HG03066 (cell line): ENCODE results near the gene RGS12.

Source experiments
- ATAC-seq: cut with Tn5 transposase; IDR thresholded peaks from one replicate; pipeline ENCODE4 v1.9.1; 2021; ENCODE audit warnings: low read depth; ENCODE audit not compliant: unreplicated experiment

Gene RGS12

DNA sequence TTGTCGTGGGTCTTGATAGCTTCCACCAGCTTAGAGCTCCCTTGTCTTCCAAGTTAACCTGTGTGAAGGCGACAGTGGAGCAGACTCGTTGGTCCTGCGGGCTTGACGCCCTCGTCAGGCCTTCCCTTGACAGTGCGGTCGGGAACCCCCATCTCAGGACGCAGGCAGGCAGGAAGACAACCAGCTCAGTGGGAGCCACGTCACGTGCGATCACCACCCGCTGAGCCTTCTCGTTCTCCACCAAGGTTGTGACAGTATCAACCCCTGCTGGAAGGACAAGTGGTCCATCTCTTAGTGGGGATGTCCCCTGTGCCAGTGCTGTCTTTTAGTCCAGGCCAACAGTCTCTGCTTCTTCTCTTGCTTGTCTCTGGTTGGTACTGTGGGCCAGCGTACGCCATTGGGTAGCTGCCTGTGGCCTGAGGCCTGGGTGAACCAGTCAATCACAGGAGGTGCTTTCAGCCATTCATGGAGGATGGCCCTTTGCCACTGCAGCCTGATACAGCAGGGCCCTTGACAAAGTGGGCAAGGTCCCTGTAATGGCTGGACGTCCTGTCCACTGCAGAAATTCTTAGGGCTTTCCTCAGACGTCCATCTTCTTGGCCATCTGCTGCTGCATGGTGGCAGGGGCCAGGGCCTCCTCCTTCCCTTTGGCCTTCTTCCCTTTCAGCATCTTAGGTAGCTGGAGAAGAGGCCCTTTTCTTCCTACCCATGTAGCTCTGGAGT is 31.4 kb downstream of the RGS12 start:
- no peak for ATAC-seq

DNA sequence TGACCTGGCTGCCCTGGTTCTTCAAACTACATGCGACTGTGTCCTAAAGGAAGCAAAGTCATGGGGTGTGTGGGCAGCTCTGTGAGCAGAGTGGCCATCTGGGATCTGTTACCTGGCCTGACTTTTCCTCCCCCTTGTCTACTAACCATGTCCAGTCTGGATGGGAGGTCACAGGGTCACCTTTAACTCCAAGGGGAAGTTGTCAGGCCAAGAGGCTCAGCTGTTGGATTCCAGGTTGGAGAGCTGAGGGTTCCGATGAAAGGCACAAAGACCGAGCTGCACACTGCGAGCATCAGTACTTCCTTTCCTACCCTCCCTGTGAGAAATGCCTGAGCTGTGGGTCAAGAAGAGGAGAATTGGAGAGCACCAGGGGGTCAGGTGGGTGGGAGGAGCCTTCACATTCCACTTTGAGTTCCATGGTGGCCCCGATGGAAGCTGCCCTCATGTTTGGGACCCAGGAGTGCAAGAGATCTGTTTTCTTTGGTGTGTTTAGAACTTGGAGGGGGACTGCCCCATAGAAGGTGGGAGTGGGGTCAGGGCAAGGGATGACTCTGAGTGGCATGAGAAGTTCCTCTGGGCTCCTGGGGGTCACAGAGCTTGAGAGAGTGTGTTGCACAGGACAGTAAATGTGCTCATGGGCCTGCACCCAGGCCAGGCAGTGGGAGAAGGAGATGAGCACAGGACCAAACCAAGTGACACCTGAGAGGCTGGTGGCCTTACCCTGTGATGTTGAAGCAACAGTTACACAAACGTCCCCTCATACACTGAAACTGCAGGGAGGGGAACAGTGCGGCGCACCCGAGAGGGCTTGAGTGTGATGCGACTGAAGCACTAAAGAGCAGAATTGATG is 36.2 kb downstream of the RGS12 start:
- ATAC-seq = no peak

DNA sequence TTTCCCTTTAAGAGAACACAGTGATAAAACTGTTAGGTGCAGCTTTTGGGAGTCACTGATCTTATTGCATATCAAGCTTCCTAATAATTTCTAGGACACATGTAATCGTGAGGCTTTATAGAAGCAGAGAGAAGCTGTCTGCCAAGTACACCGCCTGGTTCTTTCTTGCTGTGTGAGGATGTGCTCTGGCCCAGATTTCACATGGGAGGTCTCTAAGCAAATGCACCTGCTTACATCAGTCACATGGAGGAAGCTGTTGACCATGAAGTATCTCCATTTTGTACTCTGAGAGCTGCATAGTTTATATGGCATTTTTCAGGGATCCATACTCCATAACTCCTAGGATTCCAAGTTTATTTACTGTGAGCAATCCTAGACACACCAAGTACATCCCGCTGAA is 37.1 kb downstream of the RGS12 start:
- no peak for ATAC-seq

DNA sequence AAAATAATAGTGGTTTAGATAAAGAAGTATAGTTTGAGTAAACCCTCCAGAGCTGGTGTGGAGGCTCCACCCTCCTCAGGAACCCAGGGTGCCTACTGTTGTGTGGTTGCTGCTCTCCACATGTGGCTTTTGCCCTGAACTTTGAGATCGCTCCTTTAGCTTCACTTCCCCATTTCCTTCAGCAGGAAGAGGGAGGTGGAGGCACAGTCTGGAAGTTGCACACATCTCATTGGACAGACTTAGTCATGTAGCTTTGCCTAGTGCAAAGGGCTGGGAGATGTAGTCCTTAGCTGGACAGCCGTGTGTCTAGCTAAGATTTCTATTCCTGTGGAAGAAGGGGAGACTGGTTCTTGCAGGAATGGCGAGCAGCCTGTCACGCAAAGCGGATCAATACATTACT is 37.9 kb downstream of the RGS12 start:
- no peak for ATAC-seq

GRCh38 chr4:3331511-3332394 is 38.9 kb downstream of the RGS12 start:
- ATAC-seq = no peak

DNA sequence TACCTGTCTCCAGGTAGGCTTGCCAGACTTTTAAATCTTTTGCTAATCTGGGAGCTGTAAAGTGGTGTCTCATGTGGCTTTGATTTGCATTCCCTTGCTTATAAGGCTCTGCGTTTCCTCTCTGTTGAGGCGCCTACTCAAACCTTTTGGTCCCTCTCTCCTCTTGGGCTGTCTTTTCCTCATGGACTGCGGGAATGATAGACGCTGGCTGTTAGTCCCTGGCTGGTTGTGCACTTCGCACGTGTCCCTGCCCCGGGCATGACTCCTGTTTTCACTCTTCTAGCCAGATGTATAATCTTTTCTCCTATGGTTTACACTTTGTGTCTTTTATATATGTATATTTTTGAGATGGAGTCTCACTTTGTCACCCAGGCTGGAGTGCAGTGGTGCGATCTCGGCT is 39.7 kb downstream of the RGS12 start:
- ATAC-seq = no peak

GRCh38 chr4:3334316-3334715 is 41.5 kb downstream of the RGS12 start:
- ATAC-seq = no peak

- ATAC-seq = no peak
Measured at GRCh38 chr4:3335385-3335784, 42.6 kb downstream of the RGS12 start.

DNA sequence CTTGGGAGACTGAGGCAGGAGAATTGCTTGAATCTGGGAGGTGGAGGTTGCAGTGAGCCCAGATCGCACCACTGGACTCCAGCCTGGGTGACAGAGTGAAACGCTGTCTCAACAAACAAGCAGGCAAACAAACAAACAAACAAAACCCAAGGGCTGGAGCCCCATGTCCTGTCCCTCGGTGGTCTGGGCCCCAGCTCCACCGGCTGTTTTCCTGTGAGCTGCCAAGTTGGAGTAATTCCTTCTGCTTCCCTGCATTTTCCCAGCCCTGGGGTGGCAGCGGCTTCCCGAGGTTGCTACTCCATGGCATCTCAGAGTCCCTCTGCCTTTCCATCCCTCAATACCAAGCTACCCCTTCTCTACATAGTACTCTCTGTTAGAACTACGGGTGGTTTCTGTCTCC is 43.2 kb downstream of the RGS12 start:
- no peak for ATAC-seq

DNA sequence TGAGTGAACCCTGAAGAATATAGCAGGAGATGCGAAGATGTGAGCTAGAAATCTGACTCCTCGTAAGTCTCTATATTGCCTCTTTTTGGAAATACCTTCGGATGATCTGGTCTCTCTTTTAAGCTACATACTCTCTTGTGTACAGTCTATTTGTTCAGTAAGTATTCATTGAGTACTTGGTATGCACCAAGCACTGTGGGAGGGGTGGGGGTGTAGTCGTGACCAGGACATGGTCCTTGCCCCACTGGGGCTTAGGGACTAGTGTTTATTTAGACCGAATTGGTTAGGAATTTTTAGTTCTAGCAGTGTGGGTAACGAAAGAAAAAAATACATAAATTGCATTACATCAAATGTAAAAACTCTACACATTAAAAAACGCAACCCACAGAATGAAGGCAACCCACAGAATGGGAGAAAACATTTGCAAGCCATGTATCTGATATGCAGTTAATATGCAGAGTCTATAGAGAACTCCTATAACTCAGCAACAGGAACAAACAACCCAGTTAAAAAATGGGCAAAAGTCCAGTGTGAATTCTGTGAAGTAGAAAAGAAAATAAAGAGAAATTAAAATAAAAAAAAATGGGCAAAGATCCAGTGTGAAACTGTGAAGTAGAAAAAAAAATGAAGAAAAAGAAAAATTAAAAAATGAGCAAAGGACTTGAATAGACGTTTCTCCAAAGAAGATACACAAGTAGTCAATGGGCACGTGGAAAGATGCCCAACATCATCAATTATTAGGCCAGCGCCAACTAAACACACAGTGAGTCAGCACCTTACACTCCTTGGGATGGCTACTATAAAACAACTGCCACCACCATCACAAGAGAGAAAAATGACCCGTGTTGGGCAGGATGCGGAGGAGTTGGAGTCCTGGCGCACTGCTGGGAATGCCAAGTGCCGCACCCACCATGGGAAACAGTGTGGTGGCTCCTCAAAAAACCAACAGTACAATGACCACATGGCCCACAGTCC is 43.8 kb downstream of the RGS12 start:
- ATAC-seq = no peak

DNA sequence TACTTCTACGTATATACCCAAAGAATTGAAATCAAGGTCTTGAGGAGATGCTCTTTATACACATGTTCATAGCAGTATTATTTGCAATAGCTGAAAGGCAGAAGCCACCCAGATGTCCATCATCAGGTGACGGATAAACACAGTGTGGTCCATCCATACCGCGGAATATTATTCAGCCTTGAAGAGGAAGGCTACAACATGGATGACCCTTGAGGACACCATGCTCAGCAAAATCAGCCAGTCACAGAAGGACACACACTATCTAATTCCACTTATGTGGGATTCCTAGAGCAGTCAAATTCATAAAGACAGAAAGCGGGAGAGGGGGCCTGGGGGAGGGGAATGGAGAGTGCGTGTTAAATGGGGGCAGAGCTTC is 44.5 kb downstream of the RGS12 start:
- no peak for ATAC-seq

- ATAC-seq = no peak
Measured at GRCh38 chr4:3337811-3338210, 45.0 kb downstream of the RGS12 start.

- no peak for ATAC-seq
Measured at GRCh38 chr4:3338321-3338838, 45.6 kb downstream of the RGS12 start.

GRCh38 chr4:3338976-3339531 is 46.2 kb downstream of the RGS12 start:
- ATAC-seq = no peak

- ATAC-seq = no peak
Measured at GRCh38 chr4:3339577-3339976, 46.8 kb downstream of the RGS12 start.

GRCh38 chr4:3340038-3340699 is 47.3 kb downstream of the RGS12 start:
- ATAC-seq = no peak

GRCh38 chr4:3340700-3341083 is 47.9 kb downstream of the RGS12 start:
- no peak for ATAC-seq

DNA sequence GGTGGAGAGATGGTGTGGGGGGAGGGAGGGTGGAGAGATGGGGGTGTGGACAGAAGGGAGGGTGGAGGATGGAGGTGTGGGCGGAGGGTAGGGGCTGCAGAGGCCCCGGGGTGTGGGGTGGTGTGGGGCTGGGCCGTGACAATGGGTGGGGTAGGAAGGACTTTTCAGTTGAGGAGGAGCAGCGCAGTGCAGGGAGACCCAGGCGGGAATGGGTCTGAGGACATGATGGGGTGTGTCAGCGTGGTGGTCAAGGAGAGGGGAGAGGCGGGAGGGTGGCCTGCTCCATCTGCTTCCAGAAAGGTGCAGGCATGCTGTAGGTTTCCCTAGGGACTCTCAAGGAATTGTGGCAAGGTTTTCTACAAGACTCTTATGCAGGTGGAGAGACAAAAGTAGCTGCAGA is 48.9 kb downstream of the RGS12 start:
- no peak for ATAC-seq
